Mesothelial cell of epicardium (in vitro differentiated cells): ENCODE data around the gene NDUFB2. TPM values are rescaled to one million over a fixed set of nuclear protein-coding genes. Genes with fewer than 3 reads are reported as not detected.

Experiments used
- DNase-seq, 2 experiments: peaks; one replicate each; pipeline ENCODE4 v3.0.0; 2021; ENCODE audit warnings: low spot score in 2 of 2; ENCODE audit not compliant: unreplicated experiment in 2 of 2
- H3K27ac Mint-ChIP-seq: 2 replicates; pipeline ENCODE4 v1.8.0; 2021; ENCODE audit warnings: mixed read lengths
- H3K27me3 Mint-ChIP-seq: 2 replicates; pipeline ENCODE4 v1.8.0; 2021; ENCODE audit warnings: low read depth, mixed read lengths
- H3K36me3 Mint-ChIP-seq: 2 replicates; pipeline ENCODE4 v1.8.0; 2021; ENCODE audit warnings: mixed read lengths
- H3K4me1 Mint-ChIP-seq: 2 replicates; pipeline ENCODE4 v1.8.0; 2021; ENCODE audit warnings: mixed read lengths
- H3K4me3 Mint-ChIP-seq: 2 replicates; pipeline ENCODE4 v1.8.0; 2021; ENCODE audit warnings: mild to moderate bottlenecking, moderate library complexity, mixed read lengths
- H3K9me3 Mint-ChIP-seq: 2 replicates; pipeline ENCODE4 v1.8.0; 2021; ENCODE audit warnings: mixed read lengths
- CTCF ChIP-seq: fragments of 200-600 bp; sonication (generic); IDR thresholded peaks from one replicate; pipeline ENCODE4 v1.5.0; 2021; ENCODE audit warnings: antibody characterized with exemption; ENCODE audit not compliant: unreplicated experiment
- total RNA-seq: library from RNA; stranded (reverse); gene quantifications from 3 replicates; pipeline ENCODE4 v1.2.1, GENCODE V29; 2021

The NDUFB2 gene
- total RNA-seq, 1 donor from 2014 or later: 115 TPM

GRCh38 chr7:140670343-140670935 lies 26.1 kb upstream of the NDUFB2 start:
- no peak overlapping the region for H3K4me3 Mint-ChIP-seq
- H3K27ac Mint-ChIP-seq: no peak overlapping the region
- H3K4me1 Mint-ChIP-seq: peaks cover 52% of the 10 kb centered on the region
- H3K36me3 Mint-ChIP-seq: no peaks in the 10 kb centered on the region
- H3K27me3 Mint-ChIP-seq: peaks cover 1% of the 10 kb centered on the region
- no peak for TF ChIP-seq CTCF
- no peak for DNase-seq
- no peaks in the 10 kb centered on the region for H3K9me3 Mint-ChIP-seq

GRCh38 chr7:140671966-140672365 lies 24.5 kb upstream of the NDUFB2 start:
- H3K4me3 Mint-ChIP-seq: peak overlapping the region; percentile 67
- no peak for TF ChIP-seq CTCF
- H3K9me3 Mint-ChIP-seq: no peaks in the 10 kb centered on the region
- peaks cover 55% of the 10 kb centered on the region for H3K4me1 Mint-ChIP-seq
- H3K27ac Mint-ChIP-seq: peak overlapping the region; percentile 8
- H3K27me3 Mint-ChIP-seq: no peaks in the 10 kb centered on the region
- no peaks in the 10 kb centered on the region for H3K36me3 Mint-ChIP-seq
- no peak for DNase-seq

- H3K27ac Mint-ChIP-seq: peak within 1 kb of the TSS; percentile 87
- no peaks in the 10 kb centered on the region for H3K27me3 Mint-ChIP-seq
- H3K36me3 Mint-ChIP-seq: peaks cover 3% of the 10 kb centered on the region
- H3K4me1 Mint-ChIP-seq: peaks cover 51% of the 10 kb centered on the region
- peak in 1 of 2 experiments; percentile 61 for DNase-seq
- H3K9me3 Mint-ChIP-seq: no peaks in the 10 kb centered on the region
- peak within 1 kb of the TSS; percentile 79 for H3K4me3 Mint-ChIP-seq
- no peak for TF ChIP-seq CTCF
These were observed 24.0 kb upstream of the NDUFB2 start, which contains the start of gene ADCK2 for GRCh38 chr7:140672382-140673062. Gene ADCK2 (plus strand): TSS chr7:140672945. CDS start chr7:140673331, 386 bp downstream.

GRCh38 chr7:140673063-140673773 lies 23.3 kb upstream of the NDUFB2 start:
- peak overlapping the region; percentile 79 for H3K4me3 Mint-ChIP-seq
- H3K27me3 Mint-ChIP-seq: no peaks in the 10 kb centered on the region
- peak overlapping the region; percentile 87 for H3K27ac Mint-ChIP-seq
- peak in 1 of 2 experiments; percentile 70 for DNase-seq
- peaks cover 45% of the 10 kb centered on the region for H3K4me1 Mint-ChIP-seq
- no peak for TF ChIP-seq CTCF
- peaks cover 10% of the 10 kb centered on the region for H3K36me3 Mint-ChIP-seq
- H3K9me3 Mint-ChIP-seq: no peaks in the 10 kb centered on the region

GRCh38 chr7:140673774-140674155 lies 22.7 kb upstream of the NDUFB2 start:
- peak overlapping the region; percentile 87 for H3K27ac Mint-ChIP-seq
- no peak for TF ChIP-seq CTCF
- H3K4me1 Mint-ChIP-seq: peaks cover 39% of the 10 kb centered on the region
- H3K27me3 Mint-ChIP-seq: no peaks in the 10 kb centered on the region
- peaks cover 14% of the 10 kb centered on the region for H3K36me3 Mint-ChIP-seq
- no peaks in the 10 kb centered on the region for H3K9me3 Mint-ChIP-seq
- peak overlapping the region; percentile 79 for H3K4me3 Mint-ChIP-seq
- DNase-seq: no peak
